HG02798 (cell line): ENCODE data around the gene PAN2.
A peak's percentile ranks its signal among the peaks of the same experiment; 100 is the strongest.

ENCODE experiments used
- ATAC-seq: cut with Tn5 transposase; IDR thresholded peaks from one replicate; pipeline ENCODE4 v1.9.1; 2021; ENCODE audit warnings: mild to moderate bottlenecking; ENCODE audit not compliant: unreplicated experiment, poor library complexity

PAN2 gene, protein sequence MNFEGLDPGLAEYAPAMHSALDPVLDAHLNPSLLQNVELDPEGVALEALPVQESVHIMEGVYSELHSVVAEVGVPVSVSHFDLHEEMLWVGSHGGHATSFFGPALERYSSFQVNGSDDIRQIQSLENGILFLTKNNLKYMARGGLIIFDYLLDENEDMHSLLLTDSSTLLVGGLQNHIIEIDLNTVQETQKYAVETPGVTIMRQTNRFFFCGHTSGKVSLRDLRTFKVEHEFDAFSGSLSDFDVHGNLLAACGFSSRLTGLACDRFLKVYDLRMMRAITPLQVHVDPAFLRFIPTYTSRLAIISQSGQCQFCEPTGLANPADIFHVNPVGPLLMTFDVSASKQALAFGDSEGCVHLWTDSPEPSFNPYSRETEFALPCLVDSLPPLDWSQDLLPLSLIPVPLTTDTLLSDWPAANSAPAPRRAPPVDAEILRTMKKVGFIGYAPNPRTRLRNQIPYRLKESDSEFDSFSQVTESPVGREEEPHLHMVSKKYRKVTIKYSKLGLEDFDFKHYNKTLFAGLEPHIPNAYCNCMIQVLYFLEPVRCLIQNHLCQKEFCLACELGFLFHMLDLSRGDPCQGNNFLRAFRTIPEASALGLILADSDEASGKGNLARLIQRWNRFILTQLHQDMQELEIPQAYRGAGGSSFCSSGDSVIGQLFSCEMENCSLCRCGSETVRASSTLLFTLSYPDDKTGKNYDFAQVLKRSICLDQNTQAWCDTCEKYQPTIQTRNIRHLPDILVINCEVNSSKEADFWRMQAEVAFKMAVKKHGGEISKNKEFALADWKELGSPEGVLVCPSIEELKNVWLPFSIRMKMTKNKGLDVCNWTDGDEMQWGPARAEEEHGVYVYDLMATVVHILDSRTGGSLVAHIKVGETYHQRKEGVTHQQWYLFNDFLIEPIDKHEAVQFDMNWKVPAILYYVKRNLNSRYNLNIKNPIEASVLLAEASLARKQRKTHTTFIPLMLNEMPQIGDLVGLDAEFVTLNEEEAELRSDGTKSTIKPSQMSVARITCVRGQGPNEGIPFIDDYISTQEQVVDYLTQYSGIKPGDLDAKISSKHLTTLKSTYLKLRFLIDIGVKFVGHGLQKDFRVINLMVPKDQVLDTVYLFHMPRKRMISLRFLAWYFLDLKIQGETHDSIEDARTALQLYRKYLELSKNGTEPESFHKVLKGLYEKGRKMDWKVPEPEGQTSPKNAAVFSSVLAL

DNA sequence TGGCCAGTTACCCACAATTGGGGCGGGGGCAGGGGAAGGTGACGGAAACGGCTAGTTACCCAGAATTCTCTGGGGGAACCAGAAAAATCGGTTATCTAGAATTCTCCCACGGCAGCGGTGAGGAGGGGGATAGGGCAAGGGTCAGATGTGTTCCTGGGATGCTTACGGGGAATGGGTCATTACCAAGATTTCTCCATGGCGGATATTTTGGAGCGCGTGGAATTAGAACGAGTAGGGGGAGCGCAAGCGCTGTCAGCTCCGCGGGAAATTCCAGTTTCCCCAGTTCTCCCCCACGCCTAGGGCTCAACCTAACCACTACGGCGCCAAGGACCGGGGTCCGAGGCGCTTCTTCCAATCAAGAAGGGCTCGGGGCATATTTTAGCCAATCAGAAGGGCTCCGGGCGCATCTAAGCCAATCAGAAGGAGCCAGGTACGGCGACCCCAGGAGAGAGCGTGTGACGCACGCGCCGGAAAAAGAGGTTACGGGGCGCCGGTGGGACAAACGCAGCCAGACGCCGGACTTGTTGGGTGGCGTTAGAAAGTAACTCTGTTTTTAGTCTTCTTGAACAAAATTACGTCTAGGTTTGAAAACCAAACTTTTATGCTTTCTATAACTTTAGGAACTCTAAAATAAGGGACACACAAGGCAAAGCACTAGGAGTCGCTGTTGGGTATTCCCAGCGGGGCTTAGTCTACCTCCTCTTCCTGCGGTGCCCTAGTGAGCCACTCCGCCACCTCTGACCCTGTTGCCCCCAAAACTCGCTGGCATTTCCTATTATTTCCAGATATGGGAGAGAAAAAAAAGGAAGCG lies at the start of gene PAN2:
Gene PAN2, minus strand, starts transcription at position 322 of the 811 bp plus-strand sequence. CDS start 906 bp downstream, outside the sequence.
- ATAC-seq: peak; percentile 97

DNA sequence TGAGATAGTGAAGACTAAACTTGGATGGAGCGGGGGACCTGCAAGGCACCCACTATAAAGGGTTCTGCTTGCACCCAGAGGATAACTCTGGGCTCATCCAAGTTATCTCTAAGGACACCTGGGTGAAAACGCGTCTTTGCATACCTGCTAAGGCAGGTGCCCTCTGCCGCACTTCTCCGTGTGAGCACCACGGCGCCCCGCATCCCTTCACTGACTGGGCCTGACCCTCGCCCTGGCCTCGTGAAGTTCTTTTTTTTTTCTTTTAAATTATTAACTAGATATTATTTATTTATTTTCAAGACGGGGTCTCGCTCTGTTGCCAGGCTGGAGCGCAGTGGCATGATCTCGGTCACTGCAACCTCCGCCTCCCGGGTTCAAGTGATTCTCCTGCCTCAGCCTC lies 48.8 kb upstream of the PAN2 start:
- ATAC-seq: no peak

DNA sequence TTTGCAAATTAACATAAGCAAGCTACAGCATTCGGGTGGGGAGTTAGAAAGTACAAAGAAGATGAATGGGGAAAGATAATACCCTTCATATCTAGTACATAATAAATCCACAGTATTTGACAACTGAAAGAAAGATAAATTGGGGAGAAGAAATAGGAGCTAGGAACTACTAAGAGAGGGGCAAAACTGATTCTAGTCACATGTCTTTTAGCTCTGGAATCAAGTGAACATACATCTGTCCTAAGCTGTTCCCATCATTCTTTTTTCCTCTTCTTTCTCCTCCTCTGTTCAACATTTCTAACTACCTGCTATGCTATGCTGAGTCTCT lies 44.2 kb upstream of the PAN2 start:
- no peak for ATAC-seq

DNA sequence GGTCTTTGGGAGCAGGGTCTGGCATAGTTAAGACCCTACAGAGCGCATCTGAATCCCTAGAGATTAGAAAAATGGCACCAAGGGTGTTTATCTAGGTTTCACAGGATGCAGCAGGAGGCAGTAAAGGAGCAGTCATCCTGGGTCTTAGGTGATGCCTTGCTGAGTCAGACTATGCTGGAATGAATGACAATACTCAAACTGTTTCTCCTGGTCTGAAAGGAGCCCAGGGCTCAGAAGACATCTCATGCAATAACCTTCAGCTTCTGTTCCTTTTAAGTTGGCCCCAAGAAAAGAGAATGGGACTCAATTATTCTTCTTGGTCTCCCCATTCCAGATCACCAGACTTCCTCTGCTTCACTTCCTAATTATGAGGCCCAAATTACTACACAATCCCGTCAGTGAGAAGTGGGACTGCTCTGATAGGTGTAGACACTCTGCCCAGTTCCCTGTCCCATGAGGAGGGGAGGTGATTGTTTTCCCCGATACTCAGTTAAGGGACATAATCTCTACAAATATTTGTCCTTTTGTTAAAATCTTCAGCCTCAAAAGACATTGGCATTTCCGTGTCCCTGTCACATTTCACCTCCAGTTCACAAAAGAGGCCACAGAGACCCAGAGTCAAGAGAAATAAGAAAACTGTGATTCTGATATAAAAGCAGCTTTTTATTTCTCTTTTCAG lies 43.6 kb upstream of the PAN2 start:
- ATAC-seq: no peak

DNA sequence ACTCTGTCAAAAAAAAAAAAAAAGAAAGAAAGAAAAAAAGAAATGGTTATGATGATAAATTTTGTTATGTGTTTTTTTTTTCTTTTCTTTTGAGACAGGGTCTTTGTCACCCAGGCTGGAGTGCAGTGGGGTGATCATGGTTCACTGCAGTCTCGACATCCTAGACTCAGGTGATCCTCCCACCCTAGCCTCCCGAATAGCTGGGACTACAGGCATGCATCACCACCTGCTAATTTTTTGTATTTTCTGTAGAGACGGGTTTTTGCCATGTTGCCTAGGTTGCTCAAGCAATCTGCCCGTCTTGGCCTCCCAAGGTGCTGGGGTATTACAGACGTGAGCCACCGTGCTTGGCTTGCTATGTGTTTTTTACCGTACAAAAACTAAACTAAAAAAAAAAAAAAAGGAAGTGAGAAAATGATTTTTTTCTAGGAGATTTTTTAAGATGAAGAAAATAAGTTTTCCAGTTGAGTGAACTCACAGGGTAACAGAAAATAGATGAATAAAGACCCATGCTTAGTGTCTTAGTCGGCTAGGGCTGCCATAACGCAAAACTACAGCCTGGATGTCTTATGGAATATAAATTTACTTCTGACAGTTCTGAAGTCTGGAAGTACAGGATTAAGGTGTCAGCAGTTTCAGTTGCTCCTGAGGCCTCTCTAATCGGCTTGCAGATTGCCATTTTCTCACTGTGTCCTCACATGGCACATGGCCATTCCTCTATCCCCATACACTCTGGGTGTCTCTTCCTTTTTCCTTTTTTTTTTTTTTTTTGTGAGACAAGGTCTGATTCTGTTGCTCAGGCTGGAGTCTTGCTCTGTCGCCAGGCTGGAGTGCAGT lies 42.0 kb upstream of the PAN2 start:
- ATAC-seq: peak; percentile 64

DNA sequence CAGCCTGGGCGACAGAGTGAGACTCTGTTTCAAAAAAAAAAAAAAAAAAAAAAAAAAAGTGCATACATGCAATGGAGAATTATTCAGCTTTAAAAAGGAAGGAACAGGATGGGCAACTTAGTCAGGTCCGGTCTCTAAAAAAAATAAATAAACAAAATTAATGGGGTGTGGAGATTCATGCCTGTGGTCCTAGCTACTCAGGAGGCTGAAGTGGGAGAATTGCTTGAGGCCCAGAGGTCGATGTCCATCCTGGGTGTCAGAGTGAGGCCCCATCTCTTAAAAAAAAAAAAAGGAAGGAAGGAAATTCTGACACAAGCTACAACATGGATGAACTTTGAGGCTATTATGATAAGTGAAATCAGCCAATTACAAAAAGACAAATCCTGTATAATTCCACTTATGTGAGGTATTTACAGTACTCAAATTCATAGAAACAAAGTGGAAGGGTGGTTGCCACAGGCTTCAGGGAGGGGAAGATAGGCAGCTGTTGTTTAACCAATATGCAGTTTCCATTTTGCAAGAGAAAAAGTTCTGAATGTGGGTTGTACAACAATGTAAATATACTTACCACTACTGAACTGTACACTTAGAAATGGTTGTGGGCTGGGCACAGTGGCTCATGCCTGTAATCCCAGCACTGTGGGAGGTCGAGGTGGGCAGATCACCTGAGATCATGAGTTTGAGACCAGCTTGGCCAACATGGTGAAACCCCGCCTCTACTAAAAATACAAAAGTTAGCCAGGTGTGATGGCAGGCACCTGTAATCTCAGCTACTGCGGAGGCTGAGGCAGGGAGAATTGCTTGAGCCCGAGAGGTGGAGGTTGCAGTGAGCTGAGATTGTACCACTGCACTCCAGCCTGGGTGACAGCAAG lies 41.2 kb upstream of the PAN2 start:
- ATAC-seq: peak; percentile 40

DNA sequence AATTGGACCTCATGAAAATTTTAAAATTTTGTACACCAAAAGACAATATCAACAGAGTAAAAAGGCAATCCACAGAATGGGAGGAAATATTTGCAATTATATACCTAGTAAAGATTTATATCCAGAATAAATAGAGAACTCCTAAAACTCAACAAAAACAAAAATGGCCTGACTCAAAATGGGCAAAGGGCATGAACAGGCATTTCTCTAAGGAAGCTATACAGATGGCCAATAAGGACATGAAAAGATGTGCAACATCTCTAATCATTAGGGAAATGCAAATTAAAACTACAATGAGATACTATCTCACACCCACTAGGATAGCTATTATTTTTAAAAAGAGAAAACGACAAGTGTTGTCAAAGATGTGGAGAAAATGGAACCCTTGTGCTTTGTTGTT lies 39.7 kb upstream of the PAN2 start:
- no peak for ATAC-seq

DNA sequence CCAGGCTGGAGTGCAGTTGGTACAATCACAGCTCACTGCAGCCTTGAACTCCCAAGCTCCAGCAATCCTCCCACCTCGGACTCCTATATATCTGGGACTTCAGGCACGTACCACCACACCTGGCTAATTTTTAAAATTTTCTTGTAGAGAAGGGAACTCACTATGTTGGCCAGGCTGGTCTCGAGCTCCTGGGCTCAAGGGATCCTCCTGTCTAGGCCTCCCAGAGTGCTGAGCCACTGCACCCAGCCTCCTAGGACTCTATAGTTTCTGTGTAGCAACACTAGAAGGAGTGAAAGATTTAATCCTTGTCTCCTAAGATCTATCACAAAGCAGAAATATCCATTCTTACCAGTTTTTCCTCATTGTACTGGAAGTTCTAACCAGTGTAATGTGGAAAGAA lies 33.1 kb upstream of the PAN2 start:
- ATAC-seq: no peak

DNA sequence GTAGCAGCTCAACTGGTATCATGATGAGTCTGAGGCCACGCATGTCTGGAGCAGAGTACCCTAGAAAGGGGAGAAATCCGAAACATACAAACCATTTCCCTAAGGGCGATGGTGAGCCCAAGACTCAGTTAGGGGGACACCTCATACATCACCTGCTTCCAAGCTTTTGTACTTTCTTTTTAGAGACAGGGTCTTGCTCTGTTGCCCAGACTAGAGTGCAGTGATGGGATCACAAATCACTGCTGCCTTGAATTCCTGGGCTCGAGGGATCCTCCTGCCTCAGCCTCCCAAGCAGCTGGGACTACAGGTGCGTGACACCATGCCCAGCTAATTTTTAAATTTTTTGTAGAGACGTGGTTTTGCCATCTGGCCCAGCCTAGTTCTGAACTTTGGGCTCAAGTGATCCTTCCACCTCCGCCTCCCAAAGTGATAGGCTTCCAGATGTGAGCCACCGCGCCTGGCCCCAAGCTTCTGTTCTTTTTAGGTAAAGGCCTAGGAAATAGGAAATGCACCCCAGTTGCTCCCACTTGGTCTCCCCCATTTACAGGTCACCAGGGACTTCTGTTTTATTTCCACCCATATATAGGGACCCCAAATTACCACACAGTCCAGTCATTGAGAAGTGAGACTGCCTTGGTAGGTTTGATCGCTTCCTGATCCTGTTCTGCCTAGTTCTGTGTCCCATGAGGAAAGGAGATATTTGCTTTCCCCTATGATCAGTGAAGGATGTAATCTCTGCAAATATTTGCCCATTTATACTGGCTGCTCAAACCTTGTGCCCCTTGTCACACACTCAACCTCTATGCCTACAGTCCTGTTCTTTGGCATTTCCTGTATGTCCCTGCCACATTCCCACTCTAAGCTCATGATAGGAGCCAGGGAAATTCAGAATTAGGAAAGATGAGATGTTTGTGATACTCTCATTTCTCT lies 28.6 kb upstream of the PAN2 start, which contains the start of gene APOF:
Gene APOF, minus strand, starts transcription at position 728 of the 930 bp plus-strand sequence. Its CDS starts 112 bp downstream, at position 616.
- ATAC-seq: no peak

DNA sequence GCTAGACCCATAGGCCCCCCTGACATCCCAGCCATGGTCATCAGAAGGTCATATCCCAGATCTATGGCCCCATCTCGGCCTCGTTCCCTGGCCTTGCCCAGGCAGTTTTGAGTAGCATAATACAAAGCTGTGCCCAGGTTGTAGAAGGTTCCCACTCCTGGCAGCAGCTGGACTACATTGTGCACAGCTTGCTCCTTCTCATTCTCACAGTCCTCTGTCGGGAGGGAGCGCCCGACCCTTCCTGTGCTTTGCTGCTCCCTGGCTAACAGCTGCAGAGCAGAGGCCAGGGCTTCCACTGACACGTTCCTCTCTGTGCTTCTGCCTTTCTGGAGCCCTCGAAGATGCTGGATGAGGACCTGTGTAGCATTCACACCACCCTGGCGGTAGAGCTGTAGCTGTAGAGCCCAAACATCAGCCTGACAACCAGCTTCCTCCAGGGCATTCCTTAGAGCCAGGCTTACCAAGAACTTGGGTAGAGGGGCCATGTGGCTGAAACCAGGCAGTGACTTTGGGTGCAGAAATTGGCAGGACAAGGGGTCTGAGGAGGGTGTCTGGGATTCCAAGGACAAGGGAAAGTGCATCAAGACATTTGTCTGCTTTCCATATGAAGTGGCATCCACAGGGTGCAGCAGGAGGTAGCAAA lies 27.8 kb upstream of the PAN2 start:
- ATAC-seq: no peak

DNA sequence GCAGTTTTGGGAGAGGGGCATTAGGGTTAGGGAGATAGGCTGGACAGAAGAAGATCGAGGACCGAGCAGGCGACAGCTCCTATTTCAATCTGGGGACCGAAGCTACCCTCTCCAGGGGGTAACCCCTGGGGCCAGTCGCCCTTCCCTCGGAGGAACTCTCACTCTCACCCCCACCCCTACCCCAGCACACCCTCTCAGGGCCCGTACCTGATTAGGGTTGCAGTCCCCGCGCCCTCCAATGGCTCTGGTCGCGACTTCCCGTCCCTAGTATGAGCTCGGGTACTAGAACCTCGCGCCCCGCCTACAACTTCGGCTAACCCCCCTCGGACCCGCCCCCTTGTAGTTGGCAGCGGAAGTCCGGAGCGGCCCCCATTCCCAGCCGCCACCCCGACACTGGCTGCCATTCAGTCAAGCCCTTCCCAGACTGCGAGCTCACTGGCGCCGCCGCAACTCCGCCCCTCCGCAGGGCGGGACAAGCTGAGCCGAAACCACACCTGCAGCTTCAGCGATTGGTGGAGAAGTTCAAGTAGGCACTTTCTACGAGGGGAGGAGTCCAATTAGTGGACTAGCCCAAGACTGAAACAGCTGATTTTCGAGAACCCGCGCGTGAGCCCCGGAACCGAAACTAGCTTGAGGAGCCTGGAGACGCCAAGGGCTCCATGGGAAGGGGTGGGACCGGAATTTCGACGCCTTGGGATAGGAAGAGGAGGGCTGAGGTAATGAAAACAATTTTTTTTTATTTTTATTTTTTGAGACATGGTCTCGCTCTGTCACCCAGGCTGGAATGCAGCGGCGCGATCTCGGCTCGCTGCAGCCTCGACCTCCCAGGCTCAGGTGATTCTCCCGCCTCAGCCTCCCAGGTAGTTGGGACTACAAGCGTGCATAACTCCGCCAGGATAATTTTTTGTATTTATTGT lies 26.3 kb upstream of the PAN2 start, which contains the start of gene STAT2:
Gene STAT2, minus strand, starts transcription at position 257 of the 917 bp plus-strand sequence. CDS start 3,536 bp downstream, outside the sequence.
- peak; percentile 98 for ATAC-seq

DNA sequence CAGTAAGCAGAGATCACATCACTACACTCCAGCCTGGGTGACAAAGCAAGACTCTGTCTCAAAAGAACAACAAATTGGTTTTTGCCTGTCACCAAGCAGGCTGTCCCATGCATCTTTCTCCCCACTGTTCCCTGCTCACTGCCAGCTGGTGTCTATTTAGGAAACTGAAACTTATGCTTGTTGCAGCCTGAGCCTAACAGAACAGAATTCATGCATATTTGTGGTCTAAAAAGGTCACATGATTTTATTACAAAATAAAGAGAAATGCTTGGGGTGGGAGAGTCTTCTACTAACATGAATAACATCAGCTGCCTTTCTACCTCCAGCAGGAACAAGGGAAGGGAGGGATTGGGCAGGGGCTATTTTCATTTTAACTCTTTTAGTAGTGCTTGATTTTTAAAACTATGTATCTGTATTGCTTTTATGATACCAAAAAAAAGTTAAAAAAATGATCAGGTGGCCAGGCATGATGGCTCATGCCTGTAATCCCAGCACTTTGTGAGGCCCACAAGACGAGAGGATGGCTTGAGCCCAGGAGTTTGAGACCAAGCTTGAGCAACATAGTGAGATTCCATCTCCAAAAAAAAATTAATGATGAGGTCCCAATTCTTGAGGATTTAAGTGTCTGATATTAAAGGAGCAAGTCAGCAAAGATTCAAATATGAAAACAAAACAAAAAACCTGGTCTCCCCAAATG lies 25.2 kb upstream of the PAN2 start:
- ATAC-seq: no peak

DNA sequence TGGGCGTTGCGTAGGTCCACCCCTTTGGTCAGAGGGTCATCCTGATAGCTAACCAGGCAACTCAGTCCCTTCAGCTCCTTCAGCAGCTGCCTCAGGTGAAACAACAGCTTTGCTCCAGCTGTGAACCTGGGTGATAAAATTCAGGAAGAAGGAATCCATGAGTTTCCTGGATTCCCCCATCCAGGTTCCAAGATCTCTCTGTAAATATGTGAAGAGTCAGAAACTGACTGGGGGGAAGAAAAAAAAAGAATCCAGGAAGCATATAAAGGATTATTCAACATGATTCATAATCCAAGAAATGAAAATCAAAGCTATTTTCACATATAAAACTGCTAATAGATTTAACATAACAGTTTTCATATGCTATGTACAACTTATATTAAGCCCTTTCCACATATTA lies 17.5 kb upstream of the PAN2 start:
- ATAC-seq: no peak

DNA sequence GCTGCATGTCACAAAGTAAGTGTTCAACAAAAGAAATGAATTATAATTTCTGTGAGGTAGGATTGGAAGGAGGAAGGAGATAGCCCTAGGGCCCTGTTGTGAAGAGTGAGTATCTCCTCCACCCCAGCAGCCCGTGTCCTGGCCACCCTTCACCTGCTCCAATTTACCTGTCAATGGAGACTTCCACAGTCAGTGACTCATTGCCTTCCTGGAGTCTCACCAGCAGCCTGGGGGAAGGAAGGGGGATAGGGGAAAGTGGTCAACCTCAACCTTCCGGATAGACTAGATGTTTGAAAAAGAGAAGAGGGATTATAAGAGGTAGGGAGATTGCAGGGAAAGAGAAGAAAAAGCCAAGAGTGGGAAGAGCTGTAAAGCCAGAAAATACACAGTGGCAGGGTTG lies 16.9 kb upstream of the PAN2 start:
- no peak for ATAC-seq
